Activated CD4-positive, alpha-beta T cell treated with anti-CD3 and anti-CD28 coated beads, Interleukin-2, amount 50 U/mL, for 4 hours (primary cell): ENCODE data around the gene ABCF2.

Experiments
- DNase-seq, 2 experiments: peaks; one replicate each; pipeline ENCODE4 v3.0.0-alpha.2; 2020

The ABCF2 gene

DNA sequence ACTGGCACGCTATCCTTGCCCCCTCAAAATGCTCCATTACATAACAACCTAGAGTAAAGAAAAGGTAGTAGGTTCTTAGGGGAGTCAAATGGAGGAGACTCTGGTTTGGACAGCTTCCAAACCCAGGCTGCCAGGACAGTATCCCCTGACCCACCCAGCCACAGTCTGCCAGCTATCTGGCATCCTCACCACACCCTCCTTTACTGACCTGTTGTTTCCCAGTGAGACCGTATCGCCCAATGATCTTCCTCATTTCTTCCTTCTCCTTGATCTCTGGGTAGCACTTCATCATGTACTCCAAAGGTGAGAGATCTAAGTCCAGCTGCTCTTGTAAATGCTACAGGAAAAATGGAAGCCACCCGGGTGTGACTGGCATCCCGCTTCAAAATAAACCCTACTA, 11.6 kb downstream of the ABCF2 start:
- no peak for DNase-seq

DNA sequence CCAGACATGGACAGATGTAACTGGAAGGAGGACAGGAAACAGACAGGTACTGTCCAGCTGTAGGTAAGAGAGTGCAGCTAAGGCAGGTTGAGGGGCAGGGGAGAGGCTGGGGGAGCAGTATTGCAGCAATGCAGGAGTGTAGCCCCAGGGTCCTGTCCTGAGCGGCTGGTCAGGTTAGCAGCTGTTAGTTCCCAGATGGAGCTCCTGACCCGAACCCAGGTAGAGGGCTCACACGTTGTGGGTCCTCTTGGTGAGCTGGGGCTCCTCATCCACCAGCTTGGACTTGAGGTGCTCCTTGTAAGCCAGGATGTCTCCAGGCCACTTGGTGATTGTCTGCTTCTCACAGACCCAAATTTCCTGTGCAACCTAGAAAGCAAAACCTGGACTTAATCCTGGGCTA, 13.2 kb downstream of the ABCF2 start:
- DNase-seq = no peak

DNA sequence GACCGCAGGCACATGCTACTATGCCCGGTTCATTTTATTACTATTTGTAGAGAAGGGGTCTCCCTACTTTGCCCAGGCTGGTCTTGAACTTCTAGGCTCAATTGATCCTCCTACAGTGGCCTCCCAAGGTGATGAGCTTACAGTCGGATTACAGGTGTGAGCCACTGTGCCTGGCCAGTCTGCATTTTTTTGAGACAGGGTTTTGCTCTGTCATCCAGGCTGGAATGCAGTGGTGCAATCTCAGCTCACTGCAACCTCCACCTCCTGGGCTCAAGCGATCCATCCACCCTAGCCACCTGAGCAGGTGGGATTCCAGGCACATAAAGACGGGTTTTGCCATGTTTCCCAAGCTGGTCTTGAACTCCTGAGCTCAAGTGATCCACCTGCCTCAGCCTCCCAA, 14.4 kb downstream of the ABCF2 start:
- DNase-seq = no peak

DNA sequence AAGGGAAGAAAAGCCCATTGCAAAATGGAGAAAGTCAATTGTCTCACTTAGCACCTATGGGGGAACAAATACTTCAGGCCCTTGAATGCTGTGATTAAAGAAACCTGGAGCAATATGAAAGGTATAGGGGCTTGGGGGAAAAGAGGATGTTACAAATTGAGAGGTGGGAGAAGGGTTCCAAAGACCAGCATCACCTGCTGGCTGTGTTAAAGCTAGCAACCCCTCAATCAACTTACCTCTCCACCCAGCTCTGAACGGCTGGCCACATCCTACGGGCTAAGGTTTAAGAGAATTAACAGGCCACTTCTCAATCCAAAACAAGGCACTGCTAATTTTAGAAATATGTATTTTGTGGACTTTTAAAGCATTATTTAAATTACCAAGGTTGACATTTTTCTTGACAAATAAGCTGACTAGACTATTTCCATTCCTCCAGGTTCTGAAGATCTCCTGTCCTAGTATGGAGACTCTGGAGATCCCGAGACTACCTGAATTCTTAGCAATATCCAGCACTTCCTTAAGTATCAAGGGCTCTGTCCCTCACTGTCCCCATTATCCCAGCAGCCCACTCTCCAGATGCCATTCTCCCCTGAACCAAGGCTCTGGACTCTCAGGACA, 15.7 kb downstream of the ABCF2 start:
- DNase-seq = no peak

DNA sequence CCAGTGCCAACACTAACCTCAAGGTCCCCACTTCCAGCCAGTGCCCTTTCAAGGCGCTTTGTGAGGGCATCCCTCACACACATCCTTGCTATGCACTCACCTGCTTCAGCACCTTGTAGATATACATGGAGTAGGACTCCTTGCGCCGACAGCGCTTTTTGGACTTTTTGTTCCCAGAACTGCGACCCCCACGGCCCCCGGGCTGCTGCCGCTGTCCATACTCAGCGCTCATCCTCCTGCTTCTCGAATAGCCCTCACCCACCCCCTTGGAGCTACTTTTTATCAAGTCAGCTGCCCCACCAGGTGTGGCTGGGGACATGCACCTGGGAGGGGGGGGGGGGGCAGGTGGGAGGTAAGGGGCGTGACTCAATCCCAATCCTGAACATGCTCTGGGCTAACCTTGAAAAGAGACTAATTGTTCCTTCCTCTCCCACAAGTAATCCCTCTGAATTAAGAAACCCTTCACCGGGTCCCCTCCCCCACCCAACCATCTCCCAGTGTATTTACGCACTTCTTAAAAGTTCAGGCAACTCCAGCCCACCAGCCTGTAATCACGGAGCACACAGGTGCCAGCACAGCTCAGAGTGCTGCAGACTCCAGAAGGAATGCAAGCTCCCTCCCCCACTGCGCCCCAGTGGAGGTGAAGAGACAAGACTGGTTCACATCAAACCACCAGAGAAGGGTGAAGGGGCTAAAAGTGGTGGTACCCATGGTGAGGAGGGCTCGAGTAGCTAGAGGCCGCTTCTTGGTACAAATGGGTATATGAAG, 16.7 kb downstream of the ABCF2 start, which contains the start of gene H2BK1:
H2BK1 (minus strand) TSS at position 402 of the 768 bp plus-strand sequence; CDS start at position 232, 170 bp downstream.
- no peak for DNase-seq

DNA sequence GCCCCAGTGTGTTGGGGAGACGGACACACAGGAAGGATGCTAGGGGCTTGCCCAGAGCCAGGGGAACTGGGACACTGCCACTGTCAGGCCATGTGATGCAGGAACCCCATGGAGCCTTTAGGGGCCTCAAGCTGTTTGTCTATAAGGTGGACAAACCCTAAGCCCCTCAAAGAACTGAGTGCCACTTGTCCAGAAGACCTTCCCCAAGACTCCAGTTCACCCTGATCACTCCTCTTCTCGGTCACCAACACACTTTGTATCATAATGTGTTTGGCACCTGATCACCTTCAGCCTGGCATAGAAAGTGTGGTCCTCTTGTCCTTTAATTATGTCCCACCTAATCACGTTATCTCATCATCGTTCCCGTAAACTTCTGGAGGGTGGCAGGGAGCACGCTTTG, 17.4 kb downstream of the ABCF2 start:
- DNase-seq = no peak

DNA sequence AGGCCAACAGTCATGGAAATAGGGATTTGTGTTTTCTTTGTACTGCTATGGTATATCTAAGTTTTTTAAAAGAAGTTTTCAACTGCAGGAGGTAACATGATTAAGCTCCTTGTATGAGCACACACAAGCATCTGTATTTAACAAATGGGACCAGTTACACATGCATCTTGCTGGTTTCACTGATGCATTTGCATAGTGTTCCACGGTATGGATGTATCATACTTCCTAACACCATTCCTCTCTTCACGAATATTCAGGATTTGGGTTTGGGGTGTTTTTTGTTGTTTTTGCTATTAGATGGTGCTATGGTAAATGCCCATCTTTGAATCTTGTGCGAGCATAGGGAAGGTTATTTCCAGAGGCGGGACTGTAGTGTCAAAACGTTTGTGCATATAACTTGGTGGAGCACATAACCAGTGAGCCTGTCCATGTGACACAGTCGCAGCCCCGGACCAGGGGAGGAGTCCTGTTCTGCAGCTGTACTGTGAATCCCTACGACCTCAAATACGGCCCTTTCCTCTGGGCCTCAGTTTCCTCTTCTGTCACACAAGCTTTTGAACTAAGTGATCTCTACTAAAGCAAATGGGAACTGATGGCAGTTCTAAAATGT, 18.6 kb downstream of the ABCF2 start:
- no peak for DNase-seq

DNA sequence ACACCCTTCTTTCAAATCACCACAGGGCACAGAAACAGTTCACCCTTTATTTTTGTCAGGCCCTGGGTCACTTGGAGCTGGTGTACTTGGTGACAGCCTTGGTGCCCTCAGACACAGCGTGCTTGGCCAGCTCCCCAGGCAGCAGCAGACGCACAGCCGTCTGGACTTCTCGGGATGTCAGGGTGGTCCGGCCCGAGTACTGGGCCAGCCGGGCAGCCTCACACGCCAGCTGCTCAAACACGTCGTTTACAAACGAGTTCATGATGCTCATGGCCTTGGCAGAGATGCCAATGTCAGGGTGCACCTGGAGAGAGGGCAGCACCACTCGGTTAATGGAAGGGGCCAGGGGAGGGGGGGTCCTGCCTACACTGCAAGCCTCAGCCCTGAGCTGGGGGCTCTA, 19.2 kb downstream of the ABCF2 start:
- no peak for DNase-seq

DNA sequence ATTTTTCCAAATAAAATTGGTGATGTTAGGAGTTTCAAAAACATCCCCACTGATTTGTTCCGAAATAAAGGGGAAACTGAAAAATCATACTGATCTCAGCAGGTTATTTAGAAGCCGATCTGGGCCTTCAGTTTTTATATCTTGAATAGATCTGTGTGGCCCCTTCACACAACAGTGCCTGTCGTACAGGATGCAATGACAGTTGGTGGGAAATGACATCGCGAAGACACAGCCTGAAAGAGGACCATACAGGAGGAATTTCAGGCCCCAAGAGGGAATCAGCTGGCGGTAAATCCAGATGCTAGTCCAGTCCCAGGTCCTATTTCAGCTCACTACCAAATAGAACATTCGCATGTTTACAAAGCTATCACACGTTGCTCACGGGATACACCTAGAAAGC, 19.7 kb downstream of the ABCF2 start:
- no peak for DNase-seq

DNA sequence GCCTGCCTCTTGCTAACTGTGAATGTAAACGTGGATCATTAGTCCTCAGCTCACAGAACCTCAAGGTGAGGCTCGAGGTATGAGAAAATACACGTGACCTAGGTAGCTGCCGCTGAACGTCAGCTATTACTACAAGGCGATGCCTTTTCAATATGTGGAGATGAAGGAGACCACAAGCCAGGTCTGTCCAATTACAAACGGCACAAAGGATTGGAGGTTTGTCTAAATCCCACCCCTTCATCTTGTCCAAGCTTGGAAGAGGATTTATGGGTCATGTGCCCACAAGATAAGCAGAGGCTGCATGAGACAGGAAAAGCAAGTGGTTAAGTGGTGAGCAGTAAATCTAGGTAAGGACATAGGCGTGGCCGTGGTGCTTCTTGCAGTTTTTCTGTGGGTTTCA, 20.1 kb downstream of the ABCF2 start:
- DNase-seq = no peak

DNA sequence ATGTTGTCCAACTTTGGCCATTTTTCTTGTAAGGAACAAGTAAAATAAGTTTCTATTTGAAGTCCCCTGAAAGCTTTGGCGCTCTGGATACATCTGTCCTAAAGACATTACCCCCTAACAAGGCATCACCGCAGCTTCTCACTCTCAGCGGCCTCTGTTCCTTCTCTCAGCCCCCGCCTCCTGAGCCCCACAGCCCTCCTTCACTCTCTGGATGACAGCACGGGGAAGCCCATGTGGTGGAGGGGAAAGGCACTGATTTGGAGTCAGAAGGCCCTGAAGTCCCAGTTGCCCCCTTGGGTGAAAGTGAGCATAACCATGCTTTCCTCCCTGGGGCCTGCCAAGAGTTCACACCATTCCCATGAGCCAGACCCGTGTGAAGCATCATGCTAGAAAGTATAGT, 21.3 kb downstream of the ABCF2 start:
- no peak for DNase-seq

DNA sequence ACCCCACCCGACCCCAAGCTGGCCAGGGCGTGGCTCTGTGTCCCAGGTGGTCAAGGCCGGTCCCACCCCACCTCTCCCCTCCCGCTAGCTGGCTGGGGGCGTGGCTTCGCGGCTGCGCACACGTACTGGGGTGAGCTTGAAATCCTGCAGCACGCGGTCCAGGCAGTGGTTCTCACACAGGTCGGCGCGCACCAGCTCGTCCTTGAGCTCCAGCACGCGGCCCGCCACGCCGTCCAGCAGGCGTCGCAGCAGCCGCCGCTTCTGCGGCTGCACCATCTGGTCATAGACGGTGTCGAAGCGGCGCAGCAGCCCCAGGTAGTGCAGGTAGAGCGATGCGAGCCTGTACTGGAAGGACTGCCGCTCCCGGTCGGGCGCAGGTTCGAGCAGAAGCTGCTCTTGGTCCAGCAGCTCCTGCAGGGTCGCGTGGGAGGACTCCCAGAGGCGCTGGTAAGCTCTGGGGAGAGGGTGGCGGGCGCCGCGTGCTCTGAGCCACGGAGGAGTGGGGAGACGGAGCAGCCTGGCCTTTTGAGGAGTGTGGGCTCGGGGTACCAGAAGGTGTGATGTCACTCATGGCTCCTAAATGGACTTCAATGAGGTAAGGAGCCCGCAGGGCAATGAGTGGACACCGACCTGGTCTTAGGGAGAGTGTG, 22.5 kb downstream of the ABCF2 start:
- DNase-seq = no peak

DNA sequence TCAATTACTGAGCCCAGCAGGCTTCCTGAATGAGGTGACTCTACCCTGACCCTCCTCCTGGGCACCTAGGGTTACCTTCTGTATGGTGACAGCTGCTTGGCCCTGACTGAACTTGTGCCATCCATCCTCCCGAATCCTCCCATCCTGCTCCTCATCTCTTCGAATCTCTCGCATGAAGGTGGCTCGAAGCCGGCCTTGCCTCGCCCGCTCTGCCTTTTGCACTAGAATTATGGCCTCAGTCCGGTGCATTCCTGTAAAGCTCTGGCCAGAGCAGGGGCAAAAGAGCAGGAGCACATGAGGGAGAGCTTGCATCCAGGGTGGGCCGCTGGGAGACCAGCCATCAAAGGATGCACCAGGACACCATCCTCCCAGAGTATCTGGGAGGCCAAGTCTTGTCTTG, 24.2 kb downstream of the ABCF2 start:
- DNase-seq = no peak

DNA sequence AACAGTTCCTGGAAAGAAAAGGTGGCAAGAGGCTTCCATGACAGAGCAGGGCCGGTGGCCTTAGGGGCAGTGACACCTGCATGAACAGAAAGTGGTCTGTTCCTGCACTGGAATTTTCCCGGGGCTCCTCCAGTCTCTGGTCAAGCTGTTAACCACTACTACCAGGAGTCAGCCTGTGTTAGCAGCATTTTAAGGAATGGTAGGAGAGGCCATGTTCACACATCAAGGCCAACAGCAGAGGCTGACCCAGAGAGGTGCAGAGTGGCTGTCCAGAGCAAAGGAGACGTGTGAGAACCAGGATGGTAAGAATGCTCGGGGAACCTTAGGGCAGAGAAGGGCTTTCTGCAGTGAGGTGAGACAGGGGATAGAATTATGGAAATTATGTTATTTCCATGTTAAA, 25.3 kb downstream of the ABCF2 start:
- DNase-seq = no peak

DNA sequence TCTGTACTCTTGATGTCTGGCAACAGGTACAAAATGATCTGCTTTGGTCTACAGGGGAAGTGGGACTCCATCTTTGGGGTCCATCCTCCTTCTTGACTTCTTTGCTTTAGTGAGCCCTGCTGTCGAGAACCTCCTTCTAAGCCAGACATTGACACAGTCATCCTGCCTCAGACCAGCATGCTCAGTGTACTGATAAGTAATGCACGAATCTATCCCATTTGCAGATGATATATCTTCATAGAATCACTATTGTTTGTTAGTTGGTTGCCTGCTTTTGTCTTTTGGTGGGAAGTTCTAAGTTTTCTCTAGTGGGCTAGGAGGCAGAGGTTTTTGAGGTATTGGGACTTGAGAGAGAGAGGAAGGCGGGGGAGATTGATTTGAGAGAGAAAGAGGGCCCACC, 25.7 kb downstream of the ABCF2 start:
- DNase-seq = no peak

DNA sequence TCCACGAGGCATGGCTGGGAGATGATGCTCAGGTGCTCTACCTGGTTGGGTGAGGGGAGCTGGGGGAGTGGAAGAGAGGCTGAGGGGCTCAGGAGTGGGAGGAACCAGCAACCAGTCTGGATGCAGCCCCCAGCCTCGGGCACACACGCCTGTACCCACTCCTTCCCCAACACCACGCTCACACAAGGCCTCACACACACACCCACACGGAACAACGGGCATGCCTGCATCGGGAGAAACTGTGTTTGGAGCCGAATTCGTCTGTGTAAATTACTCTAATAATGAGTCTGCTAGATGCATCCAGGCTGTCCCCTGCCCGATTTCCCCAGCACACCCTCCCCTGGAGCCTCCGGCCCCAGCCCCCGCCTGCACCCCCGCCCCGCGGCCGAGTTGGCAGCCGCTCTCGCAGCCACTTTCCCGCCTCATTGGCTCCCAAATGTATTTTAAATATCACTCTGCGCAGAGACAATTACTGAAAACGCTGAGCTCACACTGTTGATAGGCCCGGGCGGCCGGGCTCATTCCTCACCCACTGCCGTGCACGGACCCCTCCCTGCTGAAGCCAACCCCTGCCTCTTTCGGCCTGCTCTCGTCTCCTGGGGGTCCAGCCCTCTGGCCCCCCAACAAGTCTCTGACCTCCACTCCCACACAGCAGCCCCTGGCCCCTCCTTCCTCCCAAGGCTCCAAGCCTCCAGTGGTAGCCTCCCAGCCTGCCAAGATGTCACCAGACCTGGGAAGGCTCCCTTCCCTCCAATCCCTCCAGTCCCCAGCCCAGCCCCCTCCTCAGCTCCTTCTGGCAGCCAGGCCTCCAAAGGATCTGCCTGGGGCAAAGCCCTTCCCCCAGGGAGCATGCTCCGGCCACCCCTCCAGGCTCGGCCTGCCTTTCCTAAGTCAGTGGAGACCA, 27.8 kb downstream of the ABCF2 start:
- no peak for DNase-seq

DNA sequence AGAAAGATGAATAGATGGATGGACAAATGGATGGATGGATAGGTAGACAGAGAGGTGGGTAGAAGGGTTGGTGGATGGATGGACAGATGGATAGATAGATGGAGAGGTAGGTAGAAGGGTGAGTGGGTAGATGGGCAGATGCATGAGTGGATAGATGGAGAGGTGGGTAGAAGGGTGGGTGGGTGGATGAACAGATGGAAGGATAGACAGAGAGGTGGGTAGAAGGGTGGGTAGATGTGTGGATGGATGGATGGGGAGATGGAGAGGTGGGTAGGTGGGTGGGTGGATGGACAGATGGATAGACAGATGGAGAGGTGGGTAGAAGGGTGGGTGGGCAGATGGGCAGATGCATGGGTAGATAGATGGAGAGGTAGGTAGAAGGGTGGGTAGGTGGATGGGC, 29.1 kb downstream of the ABCF2 start:
- DNase-seq = no peak

DNA sequence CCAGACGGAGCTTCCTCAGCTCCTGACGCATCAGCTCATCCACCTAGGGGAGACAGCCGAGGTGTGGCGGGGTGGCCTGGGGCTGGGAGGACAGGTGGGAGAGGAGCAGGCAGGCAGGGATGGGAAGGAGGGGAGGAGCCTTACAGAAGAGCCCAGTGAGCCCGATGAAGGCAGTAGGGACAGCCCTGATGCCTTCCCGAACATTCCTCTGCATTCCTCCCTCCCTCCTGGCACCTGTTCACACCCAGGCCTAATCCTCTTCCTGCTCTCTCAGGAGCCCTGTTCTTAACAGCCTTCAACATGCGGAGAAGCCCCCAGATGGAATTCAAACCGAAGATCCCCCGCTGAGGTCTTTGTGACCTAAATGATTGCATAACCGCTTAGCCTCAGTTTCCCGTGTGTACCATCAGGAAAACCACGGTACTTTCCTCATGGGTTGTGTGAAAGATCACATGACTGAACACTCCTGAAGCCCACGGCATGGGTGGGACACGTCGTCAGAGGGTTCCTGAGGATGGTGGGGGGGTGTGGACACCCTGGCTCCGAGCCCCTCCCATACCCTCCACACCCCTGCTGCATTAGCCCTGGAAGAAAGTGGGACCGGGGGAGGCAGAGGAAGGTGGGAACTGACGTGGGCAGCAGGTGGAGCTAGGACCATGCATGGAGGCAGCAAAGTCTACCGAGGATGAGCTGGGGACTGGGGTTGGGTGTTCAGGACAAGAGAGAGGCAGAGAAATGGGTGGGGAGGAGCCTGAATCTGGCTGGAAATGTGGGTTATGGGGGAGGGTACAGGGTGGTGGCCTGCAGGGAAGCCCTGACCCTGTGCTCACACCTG, 31.2 kb downstream of the ABCF2 start:
- DNase-seq = no peak

DNA sequence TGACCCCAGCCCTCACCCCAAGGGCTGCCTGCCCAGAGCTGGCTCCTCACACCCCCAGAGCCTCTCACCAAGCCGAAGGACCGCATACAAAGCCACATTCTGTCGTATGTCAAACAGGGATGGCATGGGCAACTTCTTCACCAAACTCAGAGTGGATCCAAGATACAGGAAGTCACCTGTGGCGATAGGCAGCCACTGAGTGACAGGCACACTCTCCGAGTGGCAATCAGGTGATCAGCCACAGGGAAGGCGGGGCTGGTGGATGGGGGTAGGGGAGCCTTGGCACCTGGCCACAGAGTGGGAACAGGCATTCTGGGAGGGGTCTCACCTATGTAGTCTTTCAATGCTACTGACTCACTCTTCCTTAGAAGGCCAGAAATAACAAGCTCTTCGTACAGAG, 32.8 kb downstream of the ABCF2 start:
- DNase-seq = no peak

DNA sequence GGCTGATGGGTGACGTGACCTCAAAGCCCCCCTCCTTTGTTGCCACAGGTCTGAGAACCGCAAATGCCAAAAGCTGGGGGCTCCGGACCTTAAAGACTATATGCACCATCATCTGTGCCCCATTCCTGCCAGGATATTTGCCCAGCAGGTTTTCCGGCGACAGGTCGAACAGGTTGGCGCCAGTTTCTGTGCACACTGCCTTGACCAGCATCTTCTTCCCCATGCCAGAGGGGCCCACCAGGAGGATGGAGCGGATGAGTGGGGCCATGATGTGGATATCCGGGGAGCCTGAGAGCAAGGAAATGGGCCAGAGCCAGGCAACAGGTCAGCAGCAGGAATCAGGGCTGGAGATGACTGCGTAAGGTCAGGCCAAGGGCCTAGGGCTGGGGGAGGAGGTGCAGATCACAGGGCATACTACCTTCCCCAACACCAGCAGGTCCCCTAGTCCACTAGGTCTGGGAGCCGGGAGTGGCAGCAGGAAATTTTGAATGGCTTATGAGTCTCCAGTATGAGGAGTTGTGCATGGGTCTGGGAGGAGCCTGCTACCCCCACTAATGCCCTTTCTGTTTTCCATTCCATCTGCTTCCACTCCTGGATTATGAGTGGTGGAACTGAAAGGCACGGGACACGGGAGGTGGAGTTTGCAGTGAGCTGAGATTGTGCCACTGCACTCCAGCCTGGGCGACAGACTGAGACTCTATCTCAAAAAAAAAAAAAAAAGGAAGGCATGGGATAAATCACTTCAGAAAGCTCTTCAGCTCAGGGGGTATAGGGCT, 33.6 kb downstream of the ABCF2 start:
- no peak for DNase-seq

DNA sequence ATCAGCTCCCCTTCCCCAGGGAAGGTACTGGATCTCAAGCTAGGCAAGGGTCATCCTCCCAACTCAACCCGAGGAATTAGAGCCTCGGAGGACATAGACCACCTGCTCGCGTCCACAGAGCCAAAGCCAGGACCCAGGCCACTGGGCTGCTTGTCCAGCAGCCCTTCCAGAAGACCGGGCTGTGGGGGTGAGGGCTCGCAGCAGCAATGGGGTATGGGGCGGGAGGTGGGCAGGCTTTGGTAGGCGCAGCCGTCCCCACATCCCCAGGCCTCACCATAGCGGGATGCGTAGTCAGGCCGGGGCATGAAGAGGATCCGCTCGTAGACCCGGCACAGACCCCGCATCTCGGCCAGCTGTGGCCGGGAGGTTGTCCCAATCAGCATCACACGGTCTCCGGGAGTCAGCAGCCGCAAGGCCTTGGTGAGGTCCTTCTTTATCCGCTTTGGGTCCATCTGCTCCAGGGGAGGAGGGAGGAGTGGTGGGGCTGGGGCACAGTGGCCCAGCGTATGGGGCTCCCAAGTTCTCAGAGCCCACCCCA, 34.9 kb downstream of the ABCF2 start:
- DNase-seq = no peak
